Prostate gland (tissue), 2 donors: Measurements from ENCODE around the gene TOP1.

Experiments
- POLR2A ChIP-seq: fragments of 450-650 bp; IDR thresholded peaks from one replicate; pipeline ENCODE4 v1.6.1; 2016; ENCODE audit warnings: antibody characterized with exemption, mild to moderate bottlenecking
- POLR2AphosphoS5 ChIP-seq: sonication (generic); formaldehyde crosslinking; IDR thresholded peaks from one replicate; pipeline ENCODE4 v1.6.1; 2017; ENCODE audit warnings: antibody characterized with exemption
- TF ChIP-seq, protein P1 (sequence below), 4 experiments: fragments of 200-600 bp in 2 of 4; fragments of 450-650 bp in 2 of 4; sonication (generic) in 2 of 4; IDR thresholded peaks; 1 replicate in 3 of 4; 2 replicates in 1 of 4; pipeline ENCODE4 v1.5.1; 2016 to 2019; ENCODE audit warnings: antibody characterized with exemption in 4 of 4, mild to moderate bottlenecking in 2 of 4, moderate library complexity in 2 of 4

DNA sequence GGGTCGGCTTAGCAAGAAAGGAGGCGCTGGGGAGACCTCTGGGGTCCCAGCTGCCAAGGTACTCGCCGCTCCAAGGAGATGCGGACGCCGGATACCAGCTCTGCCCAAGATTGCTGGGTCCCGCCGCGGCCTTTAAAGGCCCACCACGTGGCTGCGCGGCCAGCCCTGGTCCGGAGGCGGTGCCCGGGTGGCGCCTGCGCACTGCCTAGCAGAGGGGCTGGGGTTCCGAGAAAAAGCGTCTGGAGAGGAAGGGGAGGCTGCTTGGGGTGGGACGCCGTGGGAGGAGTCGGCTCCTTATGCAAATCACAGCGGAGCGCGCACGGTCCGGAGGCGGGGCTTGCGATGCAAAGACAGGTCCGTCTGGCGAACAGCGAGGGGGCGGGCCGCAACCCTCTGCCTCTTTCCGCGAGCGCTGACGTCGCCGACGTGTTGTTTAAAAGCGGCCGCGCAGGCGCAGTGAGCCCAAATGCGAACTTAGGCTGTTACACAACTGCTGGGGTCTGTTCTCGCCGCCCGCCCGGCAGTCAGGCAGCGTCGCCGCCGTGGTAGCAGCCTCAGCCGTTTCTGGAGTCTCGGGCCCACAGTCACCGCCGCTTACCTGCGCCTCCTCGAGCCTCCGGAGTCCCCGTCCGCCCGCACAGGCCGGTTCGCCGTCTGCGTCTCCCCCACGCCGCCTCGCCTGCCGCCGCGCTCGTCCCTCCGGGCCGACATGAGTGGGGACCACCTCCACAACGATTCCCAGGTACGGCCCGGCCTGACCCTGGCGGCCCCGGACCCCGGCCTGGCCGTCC lies at the start of gene TOP1:
- TF ChIP-seq, protein P1, sequence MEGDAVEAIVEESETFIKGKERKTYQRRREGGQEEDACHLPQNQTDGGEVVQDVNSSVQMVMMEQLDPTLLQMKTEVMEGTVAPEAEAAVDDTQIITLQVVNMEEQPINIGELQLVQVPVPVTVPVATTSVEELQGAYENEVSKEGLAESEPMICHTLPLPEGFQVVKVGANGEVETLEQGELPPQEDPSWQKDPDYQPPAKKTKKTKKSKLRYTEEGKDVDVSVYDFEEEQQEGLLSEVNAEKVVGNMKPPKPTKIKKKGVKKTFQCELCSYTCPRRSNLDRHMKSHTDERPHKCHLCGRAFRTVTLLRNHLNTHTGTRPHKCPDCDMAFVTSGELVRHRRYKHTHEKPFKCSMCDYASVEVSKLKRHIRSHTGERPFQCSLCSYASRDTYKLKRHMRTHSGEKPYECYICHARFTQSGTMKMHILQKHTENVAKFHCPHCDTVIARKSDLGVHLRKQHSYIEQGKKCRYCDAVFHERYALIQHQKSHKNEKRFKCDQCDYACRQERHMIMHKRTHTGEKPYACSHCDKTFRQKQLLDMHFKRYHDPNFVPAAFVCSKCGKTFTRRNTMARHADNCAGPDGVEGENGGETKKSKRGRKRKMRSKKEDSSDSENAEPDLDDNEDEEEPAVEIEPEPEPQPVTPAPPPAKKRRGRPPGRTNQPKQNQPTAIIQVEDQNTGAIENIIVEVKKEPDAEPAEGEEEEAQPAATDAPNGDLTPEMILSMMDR (IDR thresholded peaks at IDR 0.05), result peak in 2 of 4 experiments; percentile 12 to 20
- TF ChIP-seq POLR2AphosphoS5 (peak; percentile 99), POLR2A (peak; percentile 100)
